HG02840 (cell line): ENCODE data around the gene SC5D.

Source experiments
- ATAC-seq: cut with Tn5 transposase; IDR thresholded peaks from one replicate; pipeline ENCODE4 v1.9.1; 2021; ENCODE audit warnings: mild to moderate bottlenecking, moderate library complexity, moderate number of reproducible peaks; ENCODE audit not compliant: unreplicated experiment, low FRiP score

The SC5D gene

GRCh38 chr11:121292495-121293287, at the start of gene SC5D:
Gene SC5D (plus strand): TSS chr11:121292771. CDS start chr11:121303376, 10,605 bp downstream.
- peak; percentile 95 for ATAC-seq

GRCh38 chr11:121244884-121245283, 47.7 kb upstream of the SC5D start:
- ATAC-seq: no peak

GRCh38 chr11:121246021-121246768, 46.4 kb upstream of the SC5D start:
- no peak for ATAC-seq

- ATAC-seq: no peak
These were observed 45.9 kb upstream of the SC5D start for GRCh38 chr11:121246769-121247035.

- no peak for ATAC-seq
These were observed 44.1 kb upstream of the SC5D start for GRCh38 chr11:121248496-121248895.

GRCh38 chr11:121249039-121249663, 43.4 kb upstream of the SC5D start:
- no peak for ATAC-seq

- no peak for ATAC-seq
These were observed 41.7 kb upstream of the SC5D start for GRCh38 chr11:121250843-121251242.

- no peak for ATAC-seq
These were observed 38.6 kb upstream of the SC5D start for GRCh38 chr11:121253951-121254350.

- no peak for ATAC-seq
These were observed 37.8 kb upstream of the SC5D start for GRCh38 chr11:121254756-121255155.

GRCh38 chr11:121255473-121256125, 37.0 kb upstream of the SC5D start:
- ATAC-seq: no peak

- ATAC-seq: no peak
These were observed 35.3 kb upstream of the SC5D start for GRCh38 chr11:121257289-121257688.

GRCh38 chr11:121257976-121258375, 34.6 kb upstream of the SC5D start:
- ATAC-seq: no peak

- no peak for ATAC-seq
These were observed 27.0 kb upstream of the SC5D start for GRCh38 chr11:121265586-121265985.

- ATAC-seq: no peak
These were observed 24.0 kb upstream of the SC5D start for GRCh38 chr11:121268581-121268980.

GRCh38 chr11:121270001-121270678, 22.4 kb upstream of the SC5D start:
- ATAC-seq: no peak

- ATAC-seq: no peak
These were observed 18.1 kb upstream of the SC5D start for GRCh38 chr11:121274332-121274991.

- no peak for ATAC-seq
These were observed 10.9 kb upstream of the SC5D start for GRCh38 chr11:121281698-121282097.

- no peak for ATAC-seq
These were observed 10.2 kb upstream of the SC5D start for GRCh38 chr11:121282386-121282785.

- ATAC-seq: no peak
These were observed 9.6 kb upstream of the SC5D start for GRCh38 chr11:121282886-121283502.

GRCh38 chr11:121291319-121291718, 1.3 kb upstream of the SC5D start:
- ATAC-seq: no peak
